Astrocyte (in vitro differentiated cells and primary cell): ENCODE results near the gene NCAPD3.

Experiments
- CTCF ChIP-seq: IDR thresholded peaks from 2 replicates; pipeline ENCODE4 v1.5.1; 2011; ENCODE audit warnings: low read depth, mild to moderate bottlenecking, inconsistent platforms, low read length, moderate library complexity; ENCODE audit not compliant: insufficient read depth
- EZH2 ChIP-seq: IDR thresholded peaks from 2 replicates; pipeline ENCODE4 v1.6.1; 2012; ENCODE audit warnings: mild to moderate bottlenecking, low read length, inconsistent platforms; ENCODE audit not compliant: insufficient read depth

GRCh38 chr11:134157451-134157850 lies 66.3 kb downstream of the NCAPD3 start:
- TF ChIP-seq EZH2: no peak
- TF ChIP-seq CTCF: no peak
